ENCODE results near the gene FBXL16.

GRCh38 chr16:720990-721764 is 15.6 kb upstream of the FBXL16 start, which contains the start of gene ANTKMT:
- no peak for TF ChIP-seq EZH2phosphoT487 (IDR thresholded peaks at IDR 0.05; ENCODE audit: insufficient read depth, low read depth)
- no peak for TF ChIP-seq EZH2 (IDR thresholded peaks at IDR 0.05; ENCODE audit: insufficient read depth, poor library complexity, severe bottlenecking)

Measured in GM23248 (cell line).